ENCODE results near the gene NPTXR. TPM values are rescaled to one million over a fixed set of nuclear protein-coding genes. Genes with fewer than 3 reads are reported as not detected.

NPTXR gene
- total and polyA plus RNA-seq, 2 donors (not counting 1 experiment from before 2014, with no cell fraction given): 1.0 to 2.0 TPM

GRCh38 chr22:38833061-38833460 lies 10.8 kb downstream of the NPTXR start:
- Histone ChIP-seq H3K9ac (ENCODE audit: insufficient read depth, low read length) (no peak overlapping the region), H3K27ac (ENCODE audit: insufficient read depth, low read length) (no peak overlapping the region), H3K4me3 (replicated peaks in 1 of 4; ENCODE audit: control extremely low read depth in 1 of 4, insufficient read depth in 1 of 4, low read depth in 3 of 4, low read length in 4 of 4) (no peak overlapping the region), H3K27me3 (ENCODE audit: control insufficient read depth, insufficient read depth, low read length) (no peaks in the 10 kb centered on the region), H3K9me3 (ENCODE audit: control insufficient read depth, insufficient read depth, low read depth, low read length) (no peaks in the 10 kb centered on the region), H4K20me1 (ENCODE audit: control insufficient read depth, extremely low read depth, insufficient read depth, low read length) (no peaks in the 10 kb centered on the region), H3K36me3 (ENCODE audit: control insufficient read depth, insufficient read depth, low read length) (no peaks in the 10 kb centered on the region), H3K4me2 (ENCODE audit: extremely low read depth, insufficient read depth, low read length) (no peak overlapping the region), H2AFZ (ENCODE audit: low read length) (no peak overlapping the region), H3K79me2 (ENCODE audit: control insufficient read depth, insufficient read depth, low read length) (no peaks in the 10 kb centered on the region), H3K4me1 (ENCODE audit: control insufficient read depth, extremely low read depth, insufficient read depth, low read length) (no peaks in the 10 kb centered on the region)
- DNase-seq (ENCODE audit: low read depth in 2 of 2): no peak
- no peak for TF ChIP-seq EZH2 (IDR thresholded peaks at IDR 0.05; ENCODE audit: low read length, missing control alignments)
- no peak for TF ChIP-seq CTCF (conservative IDR thresholded peaks at IDR 0.05 in 1 of 2, IDR thresholded peaks at IDR 0.05 in 1 of 2; ENCODE audit: low read depth in 1 of 2, low read length in 2 of 2)

- Histone ChIP-seq H3K9me3 (ENCODE audit: control insufficient read depth, insufficient read depth, low read depth, low read length) (no peaks in the 10 kb centered on the region), H2AFZ (ENCODE audit: low read length) (no peak overlapping the region), H3K27me3 (ENCODE audit: control insufficient read depth, insufficient read depth, low read length) (no peaks in the 10 kb centered on the region), H3K4me1 (ENCODE audit: control insufficient read depth, extremely low read depth, insufficient read depth, low read length) (no peaks in the 10 kb centered on the region), H4K20me1 (ENCODE audit: control insufficient read depth, extremely low read depth, insufficient read depth, low read length) (no peaks in the 10 kb centered on the region), H3K36me3 (ENCODE audit: control insufficient read depth, insufficient read depth, low read length) (no peaks in the 10 kb centered on the region), H3K9ac (ENCODE audit: insufficient read depth, low read length) (no peak overlapping the region), H3K4me3 (replicated peaks in 1 of 4; ENCODE audit: control extremely low read depth in 1 of 4, insufficient read depth in 1 of 4, low read depth in 3 of 4, low read length in 4 of 4) (no peak overlapping the region), H3K27ac (ENCODE audit: insufficient read depth, low read length) (no peak overlapping the region), H3K4me2 (ENCODE audit: extremely low read depth, insufficient read depth, low read length) (no peak overlapping the region), H3K79me2 (ENCODE audit: control insufficient read depth, insufficient read depth, low read length) (no peaks in the 10 kb centered on the region)
- TF ChIP-seq EZH2 (IDR thresholded peaks at IDR 0.05; ENCODE audit: low read length, missing control alignments): no peak
- no peak for TF ChIP-seq CTCF (conservative IDR thresholded peaks at IDR 0.05 in 1 of 2, IDR thresholded peaks at IDR 0.05 in 1 of 2; ENCODE audit: low read depth in 1 of 2, low read length in 2 of 2)
- DNase-seq (ENCODE audit: low read depth in 2 of 2): no peak
Measured at GRCh38 chr22:38832005-38832978, 11.5 kb downstream of the NPTXR start.

GRCh38 chr22:38831166-38831945 lies 12.5 kb downstream of the NPTXR start:
- no peak overlapping the region for H3K4me2 ChIP-seq (ENCODE audit: extremely low read depth, insufficient read depth, low read length)
- peak; percentile 69 to 76 for DNase-seq (ENCODE audit: low read depth in 2 of 2)
- H3K36me3 ChIP-seq (ENCODE audit: control insufficient read depth, insufficient read depth, low read length): no peaks in the 10 kb centered on the region
- H3K79me2 ChIP-seq (ENCODE audit: control insufficient read depth, insufficient read depth, low read length): no peaks in the 10 kb centered on the region
- no peaks in the 10 kb centered on the region for H3K27me3 ChIP-seq (ENCODE audit: control insufficient read depth, insufficient read depth, low read length)
- no peak overlapping the region for H3K27ac ChIP-seq (ENCODE audit: insufficient read depth, low read length)
- no peak overlapping the region for H3K9ac ChIP-seq (ENCODE audit: insufficient read depth, low read length)
- TF ChIP-seq EZH2 (IDR thresholded peaks at IDR 0.05; ENCODE audit: low read length, missing control alignments): no peak
- no peak overlapping the region for H3K4me3 ChIP-seq (replicated peaks in 1 of 4; ENCODE audit: control extremely low read depth in 1 of 4, insufficient read depth in 1 of 4, low read depth in 3 of 4, low read length in 4 of 4)
- no peaks in the 10 kb centered on the region for H3K9me3 ChIP-seq (ENCODE audit: control insufficient read depth, insufficient read depth, low read depth, low read length)
- H3K4me1 ChIP-seq (ENCODE audit: control insufficient read depth, extremely low read depth, insufficient read depth, low read length): no peaks in the 10 kb centered on the region
- H4K20me1 ChIP-seq (ENCODE audit: control insufficient read depth, extremely low read depth, insufficient read depth, low read length): no peaks in the 10 kb centered on the region
- no peak overlapping the region for H2AFZ ChIP-seq (ENCODE audit: low read length)
